ENCODE results near the gene SEZ6L2. TPM values are rescaled to one million over a fixed set of nuclear protein-coding genes. Genes with fewer than 3 reads are reported as not detected.

Gene SEZ6L2
- total RNA-seq, 1 donor from 2014 or later = 69.6 TPM

- H3K9ac ChIP-seq (ENCODE audit: low read length) = peak within 1 kb of the TSS; percentile 90
- H3K27ac ChIP-seq (ENCODE audit: low read depth, low read length) = peak within 1 kb of the TSS; percentile 75
- peak within 1 kb of the TSS; percentile 100 for H3K4me2 ChIP-seq (ENCODE audit: low read length)
- peak within 1 kb of the TSS; percentile 74 for H3K4me3 ChIP-seq (ENCODE audit: insufficient read depth, low read depth, low read length)
- H3K4me1 ChIP-seq (ENCODE audit: insufficient read depth, low read length) = peaks cover 23% of the 10 kb centered on the region
- FAIRE-seq (no peak), DNase-seq (ENCODE audit: low read depth) (peak; percentile 78)
- peak within 1 kb of the TSS; percentile 99 for H2AFZ ChIP-seq (ENCODE audit: low read depth, low read length)
- H3K4me3 Mint-ChIP-seq (ENCODE audit: unreplicated experiment) = peak within 1 kb of the TSS; percentile 93
- peaks cover 4% of the 10 kb centered on the region for H3K79me2 ChIP-seq (ENCODE audit: insufficient read depth, low read length)
- TF ChIP-seq EZH2 (IDR thresholded peaks at IDR 0.05; ENCODE audit: insufficient read depth, low read length) = no peak
- no peak for TF ChIP-seq CTCF (IDR thresholded peaks at IDR 0.05; ENCODE audit: insufficient read depth, low read depth, low read length)
- H4K20me1 ChIP-seq (ENCODE audit: insufficient read depth, low read length) = peaks cover 25% of the 10 kb centered on the region
- H3K27ac Mint-ChIP-seq (ENCODE audit: unreplicated experiment) = peak within 1 kb of the TSS; percentile 90
- peaks cover 7% of the 10 kb centered on the region for H3K27me3 ChIP-seq (ENCODE audit: insufficient read depth, low read length)
- H3K36me3 Mint-ChIP-seq (ENCODE audit: low read depth, unreplicated experiment) = peaks cover 9% of the 10 kb centered on the region
- no peaks in the 10 kb centered on the region for H3K9me3 Mint-ChIP-seq (ENCODE audit: unreplicated experiment)
- H3K27me3 Mint-ChIP-seq (ENCODE audit: low read depth, unreplicated experiment) = no peaks in the 10 kb centered on the region
- H3K36me3 ChIP-seq (ENCODE audit: insufficient read depth, low read length) = peaks cover 3% of the 10 kb centered on the region
- H3K4me1 Mint-ChIP-seq (ENCODE audit: low read depth, unreplicated experiment) = peaks cover 22% of the 10 kb centered on the region
- no peaks in the 10 kb centered on the region for H3K9me3 ChIP-seq (ENCODE audit: insufficient read depth, low read depth, low read length)
These were observed 945 bp upstream of the SEZ6L2 start, which contains the start of gene ASPHD1 for GRCh38 chr16:29900102-29900887. Gene ASPHD1, plus strand, starts transcription at chr16:29900488. Its CDS starts 484 bp downstream, at chr16:29900972.

- Histone ChIP-seq H4K20me1 (ENCODE audit: insufficient read depth, low read length) (peaks cover 19% of the 10 kb centered on the region), H3K4me1 (ENCODE audit: insufficient read depth, low read length) (peaks cover 23% of the 10 kb centered on the region), H3K27ac (ENCODE audit: low read depth, low read length) (peak overlapping the region; percentile 42), H3K79me2 (ENCODE audit: insufficient read depth, low read length) (peaks cover 4% of the 10 kb centered on the region), H3K9me3 (ENCODE audit: insufficient read depth, low read depth, low read length) (no peaks in the 10 kb centered on the region), H3K4me3 (ENCODE audit: insufficient read depth, low read depth, low read length) (peak overlapping the region; percentile 59), H3K9ac (ENCODE audit: low read length) (peak overlapping the region; percentile 73), H3K27me3 (ENCODE audit: insufficient read depth, low read length) (peaks cover 7% of the 10 kb centered on the region), H3K4me2 (ENCODE audit: low read length) (peak overlapping the region; percentile 100), H3K36me3 (ENCODE audit: insufficient read depth, low read length) (no peaks in the 10 kb centered on the region), H2AFZ (ENCODE audit: low read depth, low read length) (peak overlapping the region; percentile 60)
- no peaks in the 10 kb centered on the region for H3K27me3 Mint-ChIP-seq (ENCODE audit: low read depth, unreplicated experiment)
- TF ChIP-seq CTCF (IDR thresholded peaks at IDR 0.05; ENCODE audit: insufficient read depth, low read depth, low read length) = no peak
- no peak for TF ChIP-seq EZH2 (IDR thresholded peaks at IDR 0.05; ENCODE audit: insufficient read depth, low read length)
- H3K4me1 Mint-ChIP-seq (ENCODE audit: low read depth, unreplicated experiment) = peaks cover 20% of the 10 kb centered on the region
- H3K4me3 Mint-ChIP-seq (ENCODE audit: unreplicated experiment) = peak overlapping the region; percentile 90
- H3K27ac Mint-ChIP-seq (ENCODE audit: unreplicated experiment) = peak overlapping the region; percentile 90
- no peak for FAIRE-seq
- no peaks in the 10 kb centered on the region for H3K9me3 Mint-ChIP-seq (ENCODE audit: unreplicated experiment)
- H3K36me3 Mint-ChIP-seq (ENCODE audit: low read depth, unreplicated experiment) = peaks cover 8% of the 10 kb centered on the region
- DNase-seq (ENCODE audit: low read depth) = peak; percentile 12
These were observed 390 bp downstream of the SEZ6L2 start for GRCh38 chr16:29898804-29899515.
